Measurements from ENCODE around the gene INSR.
A peak's percentile ranks its signal among the peaks of the same experiment; 100 is the strongest.
"Not testable (repeated sequence)": the region's sequence is repeated elsewhere in the genome, so short reads cannot be mapped to it uniquely, and the experiment has no call there.

Gene INSR

GRCh38 chr19:7258041-7258839 lies 36.0 kb downstream of the INSR start:
- no peak for DNase-seq (ENCODE audit: low spot score)

- DNase-seq (ENCODE audit: low spot score): peak; percentile 58
Measured at GRCh38 chr19:7257148-7258040, 36.8 kb downstream of the INSR start.

GRCh38 chr19:7255631-7256030 lies 38.6 kb downstream of the INSR start:
- DNase-seq (ENCODE audit: low spot score): no peak

GRCh38 chr19:7255119-7255518 lies 39.1 kb downstream of the INSR start:
- DNase-seq (ENCODE audit: low spot score): no peak

GRCh38 chr19:7254590-7254989 lies 39.6 kb downstream of the INSR start:
- no peak for DNase-seq (ENCODE audit: low spot score)

GRCh38 chr19:7252364-7252763 lies 41.9 kb downstream of the INSR start:
- no peak for DNase-seq (ENCODE audit: low spot score)

GRCh38 chr19:7251494-7251893 lies 42.7 kb downstream of the INSR start:
- no peak for DNase-seq (ENCODE audit: low spot score)

GRCh38 chr19:7250951-7251350 lies 43.3 kb downstream of the INSR start:
- DNase-seq (ENCODE audit: low spot score): no peak

- DNase-seq (ENCODE audit: low spot score): no peak
Measured at GRCh38 chr19:7250057-7250596, 44.1 kb downstream of the INSR start.

GRCh38 chr19:7247155-7247554 lies 47.1 kb downstream of the INSR start:
- DNase-seq (ENCODE audit: low spot score): peak; percentile 48

- no peak for DNase-seq (ENCODE audit: low spot score)
Measured at GRCh38 chr19:7246601-7247000, 47.6 kb downstream of the INSR start.

GRCh38 chr19:7242601-7243258 lies 51.5 kb downstream of the INSR start:
- DNase-seq (ENCODE audit: low spot score): peak; percentile 41

- no peak for DNase-seq (ENCODE audit: low spot score)
Measured at GRCh38 chr19:7238051-7238450, 56.2 kb downstream of the INSR start.

GRCh38 chr19:7236153-7236552 lies 58.1 kb downstream of the INSR start:
- no peak for DNase-seq (ENCODE audit: low spot score)

- no peak for DNase-seq (ENCODE audit: low spot score)
Measured at GRCh38 chr19:7230826-7231225, 63.4 kb downstream of the INSR start.

- no peak for DNase-seq (ENCODE audit: low spot score)
Measured at GRCh38 chr19:7229735-7230134, 64.5 kb downstream of the INSR start.

- DNase-seq (ENCODE audit: low spot score): no peak
Measured at GRCh38 chr19:7228935-7229541, 65.2 kb downstream of the INSR start.

- no peak for DNase-seq (ENCODE audit: low spot score)
Measured at GRCh38 chr19:7227735-7228134, 66.5 kb downstream of the INSR start.

- not testable (repeated sequence) for DNase-seq (ENCODE audit: low spot score)
Measured at GRCh38 chr19:7227149-7227548, 67.1 kb downstream of the INSR start.

GRCh38 chr19:7226739-7227138 lies 67.5 kb downstream of the INSR start:
- no peak for DNase-seq (ENCODE audit: low spot score)

- no peak for DNase-seq (ENCODE audit: low spot score)
Measured at GRCh38 chr19:7225741-7226140, 68.5 kb downstream of the INSR start.

GRCh38 chr19:7224995-7225394 lies 69.2 kb downstream of the INSR start:
- DNase-seq (ENCODE audit: low spot score): no peak
